Activated gamma-delta T cell (primary cell): Measurements from ENCODE around the gene COL6A1.
"Not testable (repeated sequence)": the region's sequence is repeated elsewhere in the genome, so short reads cannot be mapped to it uniquely, and the experiment has no call there.

Experiments used
- DNase-seq: peaks from one replicate; lab custom pipeline; 2025; lab: John Stamatoyannopoulos, UW

COL6A1 gene

GRCh38 chr21:46005894-46006546 lies 24.4 kb downstream of the COL6A1 start:
- DNase-seq, result not testable (repeated sequence)

- no peak for DNase-seq
Observed at GRCh38 chr21:46006547-46007491, 25.2 kb downstream of the COL6A1 start.

DNA sequence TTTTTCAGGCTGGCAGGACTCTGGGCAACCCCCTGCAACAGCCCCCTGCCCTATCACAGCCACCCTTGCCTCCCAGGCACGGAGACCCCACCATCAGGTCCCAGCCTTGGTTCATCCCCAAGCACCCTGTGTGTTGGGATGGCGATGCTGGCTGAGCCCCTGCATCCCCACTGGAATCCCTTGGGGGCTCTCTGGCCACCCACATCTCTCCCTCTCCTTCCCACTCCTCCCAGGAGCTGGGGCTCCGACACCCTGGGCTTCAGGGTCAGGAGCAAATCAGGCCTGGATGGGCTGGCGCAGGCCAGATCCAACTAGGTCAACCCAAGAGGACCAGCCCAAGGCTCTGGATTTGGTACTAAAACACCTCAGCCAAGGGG lies 25.9 kb downstream of the COL6A1 start:
- DNase-seq, result no peak

DNA sequence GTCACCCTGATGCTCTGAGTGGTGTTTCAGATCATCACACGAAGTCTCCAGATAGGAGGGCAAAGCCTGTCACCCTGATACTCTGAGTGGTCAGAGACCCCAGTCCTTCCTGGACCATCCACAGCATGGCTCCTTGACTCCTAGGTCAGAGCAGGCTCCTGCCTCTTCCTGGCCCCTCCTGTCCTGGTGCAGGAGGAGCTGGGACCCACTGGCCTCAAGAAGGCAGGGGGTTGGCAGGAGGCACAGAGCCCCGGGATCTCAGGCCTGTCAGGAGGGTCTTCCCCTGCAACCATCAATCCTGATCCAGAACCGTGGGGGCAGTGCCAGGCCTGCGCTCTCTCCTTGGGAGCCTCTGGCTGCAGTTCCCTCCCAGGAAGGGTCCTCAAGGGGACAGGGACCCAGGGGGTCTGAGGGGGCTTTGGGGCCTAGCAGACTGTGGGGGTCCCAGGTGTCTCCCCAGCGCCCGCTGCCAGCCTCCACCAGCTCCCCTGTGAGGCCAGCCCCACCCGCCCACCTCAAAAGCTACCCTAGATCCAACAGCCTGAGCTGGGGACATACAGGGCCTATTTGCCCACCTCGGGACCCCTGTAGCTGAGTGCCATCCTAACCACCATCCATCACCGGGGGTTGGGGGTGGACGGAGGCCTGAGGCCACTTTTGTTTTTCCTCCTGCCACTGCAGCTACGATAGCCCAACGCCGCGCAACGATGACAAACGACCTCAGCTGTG lies 27.5 kb downstream of the COL6A1 start:
- DNase-seq, result no peak

GRCh38 chr21:46009951-46010705 lies 28.6 kb downstream of the COL6A1 start:
- no peak for DNase-seq

- no peak for DNase-seq
Observed at GRCh38 chr21:46011267-46011967, 29.8 kb downstream of the COL6A1 start.

DNA sequence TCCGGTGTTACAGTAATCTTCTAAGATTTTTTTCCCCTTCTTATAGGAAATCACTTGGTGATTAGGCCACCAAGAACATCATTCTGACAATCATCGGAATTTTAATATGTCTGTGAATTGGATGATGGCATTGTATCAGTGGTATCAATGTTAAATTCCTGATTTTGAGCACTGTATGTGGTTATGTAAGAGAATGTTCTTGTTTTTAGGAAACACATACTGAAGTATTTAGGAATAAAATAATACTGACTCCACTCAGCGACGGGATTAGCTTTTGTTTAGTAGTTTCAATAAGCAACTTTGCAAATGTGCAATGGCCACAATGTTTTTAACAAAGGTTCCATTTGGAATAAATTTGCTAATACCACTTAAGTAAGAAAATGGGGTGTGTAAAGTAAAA lies 30.6 kb downstream of the COL6A1 start:
- no peak for DNase-seq

DNA sequence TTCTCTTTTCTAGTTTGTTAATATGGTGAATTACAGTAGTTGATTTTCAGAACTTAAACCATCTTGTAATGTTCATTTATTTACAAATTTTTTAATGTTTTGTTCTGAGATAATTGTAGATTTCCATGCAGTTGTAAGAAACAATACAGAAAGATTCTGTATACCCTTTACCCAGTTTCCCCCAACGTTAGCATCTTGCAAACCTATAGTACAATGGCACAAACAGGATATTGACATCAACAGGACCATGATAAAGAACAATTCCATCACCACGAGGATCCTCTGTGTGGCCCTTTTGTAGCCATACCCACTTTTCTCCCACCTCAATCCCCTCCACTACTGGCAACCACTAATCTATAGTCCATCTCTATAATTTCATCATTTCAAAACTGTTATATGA lies 33.3 kb downstream of the COL6A1 start:
- no peak for DNase-seq

DNA sequence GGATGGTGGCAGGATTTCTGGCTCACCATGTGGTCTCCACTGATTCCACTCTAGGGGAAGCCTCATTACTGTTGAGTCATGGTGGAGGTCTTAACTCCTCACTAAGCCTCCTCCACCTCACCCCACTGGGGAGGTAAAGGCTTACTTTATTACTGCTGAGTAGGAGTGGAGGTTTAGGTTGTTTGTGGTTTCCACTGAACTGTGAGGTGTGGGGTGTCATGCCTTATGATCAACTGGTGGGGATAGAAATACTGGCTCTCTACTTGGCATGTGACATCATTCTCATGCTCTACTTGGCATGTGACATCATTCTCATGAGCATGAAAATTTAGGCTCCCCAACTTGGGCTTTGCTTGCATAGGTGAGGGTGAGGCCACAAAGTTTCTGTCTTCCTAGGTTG lies 35.6 kb downstream of the COL6A1 start:
- DNase-seq, result no peak

GRCh38 chr21:46017695-46018094 lies 36.1 kb downstream of the COL6A1 start:
- no peak for DNase-seq

DNA sequence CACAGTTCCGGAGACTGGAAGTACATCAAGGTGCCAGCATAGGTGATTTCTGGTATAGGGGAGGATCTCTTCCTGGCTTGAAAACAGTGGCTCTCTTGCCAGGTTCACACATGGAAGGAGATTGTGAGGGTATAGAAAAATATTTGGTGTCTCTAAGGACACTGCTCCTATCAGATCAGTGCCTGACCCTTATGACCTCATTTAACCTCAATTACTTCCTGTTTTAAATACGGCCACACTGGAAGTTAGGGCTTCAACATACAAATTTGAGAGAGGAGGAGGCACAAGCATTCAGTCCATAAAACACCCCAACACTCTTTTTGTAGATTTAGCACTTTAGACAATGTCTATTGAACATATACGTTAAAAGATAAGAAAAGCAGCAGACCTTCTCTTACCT lies 37.0 kb downstream of the COL6A1 start:
- no peak for DNase-seq

DNA sequence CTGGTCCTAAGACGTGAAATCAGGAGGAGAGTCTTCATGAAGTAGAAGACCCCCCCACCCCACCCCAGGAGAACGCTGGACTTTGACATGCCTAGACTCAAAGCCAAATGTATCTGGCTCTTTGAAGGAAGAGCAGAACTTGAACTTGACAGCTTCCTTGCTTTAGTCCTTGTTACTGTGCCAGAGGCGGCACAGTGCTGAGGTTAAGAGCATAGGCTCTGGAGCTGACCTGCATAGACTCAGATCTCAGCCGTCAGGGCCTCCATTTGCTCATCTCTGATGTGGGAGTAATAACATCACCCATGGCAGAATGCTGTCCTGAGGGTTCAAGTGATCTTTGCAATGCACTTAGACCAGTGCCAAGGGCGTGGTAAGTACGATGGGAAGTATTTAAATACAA lies 39.0 kb downstream of the COL6A1 start:
- no peak for DNase-seq

GRCh38 chr21:46021398-46021797 lies 39.8 kb downstream of the COL6A1 start:
- no peak for DNase-seq

GRCh38 chr21:46021978-46022544 lies 40.5 kb downstream of the COL6A1 start:
- no peak for DNase-seq

- DNase-seq, result no peak
Observed at GRCh38 chr21:46022551-46023525, 41.3 kb downstream of the COL6A1 start.

- no peak for DNase-seq
Observed at GRCh38 chr21:46023555-46023954, 42.0 kb downstream of the COL6A1 start.

GRCh38 chr21:46024141-46024540 lies 42.6 kb downstream of the COL6A1 start:
- DNase-seq, result no peak

- no peak for DNase-seq
Observed at GRCh38 chr21:46025113-46025770, 43.7 kb downstream of the COL6A1 start.

DNA sequence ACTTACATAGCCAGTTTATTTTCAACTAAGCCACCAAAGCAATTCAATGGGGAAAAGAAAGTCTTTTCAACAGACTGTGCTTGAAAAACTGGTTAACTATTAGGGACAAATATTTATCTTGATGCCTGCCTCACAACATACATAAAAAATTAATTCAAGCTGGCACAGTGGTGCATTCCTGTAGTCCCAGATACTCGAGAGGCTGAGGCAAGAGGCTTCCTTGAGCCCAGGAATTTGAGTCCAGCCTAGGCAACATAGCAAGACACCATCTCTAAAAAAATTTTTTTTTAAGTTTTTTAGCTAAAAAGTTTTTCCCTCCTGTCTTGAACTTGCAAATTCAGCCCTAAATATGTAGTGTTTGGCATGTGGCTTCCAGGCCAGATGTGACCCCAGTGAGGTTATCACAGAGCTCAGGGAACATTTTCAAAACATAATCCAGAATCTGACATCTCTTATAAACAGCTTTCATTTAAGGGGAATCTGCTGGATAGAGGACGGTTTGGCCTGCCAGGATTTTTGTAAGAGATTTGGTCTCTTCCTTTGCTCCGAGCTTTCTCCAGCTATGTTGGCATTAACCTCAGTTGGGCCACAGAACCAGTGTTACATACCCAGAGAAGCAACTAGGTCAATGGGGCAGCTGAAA lies 46.4 kb downstream of the COL6A1 start:
- DNase-seq, result no peak
